CD14-positive monocyte (primary cell): ENCODE data around the gene LUC7L2. TPM values are rescaled to one million over a fixed set of nuclear protein-coding genes. Genes with fewer than 3 reads are reported as not detected.

Experiments used
- DNase-seq, 3 donors: peaks; one replicate each; pipeline ENCODE4 v3.0.0-alpha.2; 2011 to 2022
- H2AFZ ChIP-seq: 2 replicates; pipeline ENCODE4 v1.6.0; 2012; ENCODE audit warnings: mild to moderate bottlenecking, low read depth, low read length, inconsistent platforms; ENCODE audit not compliant: insufficient read depth, poor library complexity, severe bottlenecking
- H3K27ac ChIP-seq, 2 donors: 1 replicate in 1 of 2; 2 replicates in 1 of 2; pipeline ENCODE4 v1.5.1; 2012 to 2013; ENCODE audit warnings: low read length in 2 of 2, control low read depth in 1 of 2, inconsistent platforms in 1 of 2, low read depth in 1 of 2, mild to moderate bottlenecking in 1 of 2
- H3K27me3 ChIP-seq, 2 donors: one replicate each; pipeline versions ENCODE4 v1.6.0 to v1.6.1; 2011 to 2013; ENCODE audit warnings: low read length in 2 of 2; ENCODE audit not compliant: control insufficient read depth in 2 of 2, insufficient read depth in 2 of 2
- H3K36me3 ChIP-seq, 2 donors: replicated peaks in 1 of 2; 1 replicate in 1 of 2; 2 replicates in 1 of 2; pipeline versions ENCODE4 v1.5.1 to v1.6.1; 2012 to 2013; ENCODE audit warnings: low read length in 2 of 2, control low read depth in 1 of 2, inconsistent platforms in 1 of 2, mild to moderate bottlenecking in 1 of 2; ENCODE audit not compliant: insufficient read depth in 2 of 2, control insufficient read depth in 1 of 2
- H3K4me1 ChIP-seq, 2 donors: 1 replicate in 1 of 2; 2 replicates in 1 of 2; pipeline versions ENCODE4 v1.5.1 to v1.6.1; 2012 to 2013; ENCODE audit warnings: low read length in 2 of 2, control low read depth in 1 of 2, inconsistent platforms in 1 of 2, mild to moderate bottlenecking in 1 of 2, moderate library complexity in 1 of 2; ENCODE audit not compliant: insufficient read depth in 2 of 2, control insufficient read depth in 1 of 2
- H3K4me2 ChIP-seq: replicated peaks from 2 replicates; pipeline ENCODE3; 2012; ENCODE audit warnings: low read length, moderate library complexity, mild to moderate bottlenecking; ENCODE audit not compliant: poor library complexity, severe bottlenecking; ENCODE audit errors: extremely low read depth
- H3K4me3 ChIP-seq, 3 experiments: fragments of 200-600 bp in 1 of 3; sonication (generic) in 1 of 3; replicated peaks in 1 of 3; 1 replicate in 2 of 3; 2 replicates in 1 of 3; pipeline ENCODE4 v1.5.1; 2011 to 2013; ENCODE audit warnings: low read length in 3 of 3, mild to moderate bottlenecking in 3 of 3, control low read depth in 2 of 3, low read depth in 2 of 3, inconsistent platforms in 1 of 3, moderate library complexity in 1 of 3
- H3K79me2 ChIP-seq: 2 replicates; pipeline ENCODE4 v1.6.0; 2012; ENCODE audit warnings: mild to moderate bottlenecking, control low read depth, inconsistent platforms, low read length, moderate library complexity; ENCODE audit not compliant: insufficient read depth
- H3K9ac ChIP-seq: 2 replicates; pipeline ENCODE4 v1.6.0; 2017; ENCODE audit warnings: low read length, mild to moderate bottlenecking; ENCODE audit not compliant: insufficient read depth, poor library complexity, severe bottlenecking
- H3K9me3 ChIP-seq, 2 donors: replicated peaks in 1 of 2; 1 replicate in 1 of 2; 2 replicates in 1 of 2; pipeline versions ENCODE4 v1.5.1 to v1.6.1; 2012 to 2013; ENCODE audit warnings: low read length in 2 of 2, control low read depth in 1 of 2; ENCODE audit not compliant: control insufficient read depth in 1 of 2, insufficient read depth in 1 of 2
- H4K20me1 ChIP-seq: 2 replicates; pipeline ENCODE4 v1.6.0; 2012; ENCODE audit warnings: mild to moderate bottlenecking, low read length, control low read depth, moderate library complexity; ENCODE audit not compliant: insufficient read depth
- H3K27ac Mint-ChIP-seq, 7 donors: one replicate each; pipeline ENCODE4 v1.8.0; 2020; ENCODE audit warnings: mild to moderate bottlenecking in 7 of 7, mixed read lengths in 7 of 7, moderate library complexity in 6 of 7, inconsistent platforms in 2 of 7
- H3K27me3 Mint-ChIP-seq, 3 donors: one replicate each; pipeline ENCODE4 v1.8.0; 2021 to 2022; ENCODE audit warnings: low read depth in 3 of 3, mild to moderate bottlenecking in 3 of 3, mixed read lengths in 3 of 3, moderate library complexity in 3 of 3, inconsistent platforms in 1 of 3
- H3K36me3 Mint-ChIP-seq, 2 donors: one replicate each; pipeline ENCODE4 v1.8.0; 2020; ENCODE audit warnings: mixed read lengths in 2 of 2, inconsistent platforms in 1 of 2, mild to moderate bottlenecking in 1 of 2
- H3K4me1 Mint-ChIP-seq: one replicate; pipeline ENCODE4 v1.8.0; 2020; ENCODE audit warnings: mild to moderate bottlenecking, mixed read lengths
- H3K4me3 Mint-ChIP-seq, 2 donors: one replicate each; pipeline ENCODE4 v1.8.0; 2020; ENCODE audit warnings: mild to moderate bottlenecking in 2 of 2, mixed read lengths in 2 of 2, moderate library complexity in 1 of 2
- H3K9me3 Mint-ChIP-seq, 7 donors: one replicate each; pipeline ENCODE4 v1.8.0; 2020 to 2022; ENCODE audit warnings: mixed read lengths in 7 of 7, mild to moderate bottlenecking in 6 of 7, moderate library complexity in 6 of 7, inconsistent platforms in 2 of 7
- CTCF ChIP-seq: fragments of 200-600 bp; IDR thresholded peaks from one replicate; pipeline ENCODE4 v1.8.0; 2022; ENCODE audit warnings: antibody characterized with exemption, mild to moderate bottlenecking
- WGBS: methylation state at CpG from one replicate; pipeline ENCODE4 v1.1.5; 2013; ENCODE audit warnings: missing lambda C conversion rate; ENCODE audit not compliant: insufficient coverage; 5-methylcytosine and 5-hydroxymethylcytosine counted together
- intact Hi-C, 2 donors: fragments of 100-400 bp; cut with micrococcal nuclease; formaldehyde crosslinking; loops; one replicate each; pipeline versions ENCODE4 v1.15.0 to v1.15.1; 2023
- polyA plus RNA-seq, 3 donors: library from polyadenylated mRNA; depleted of rRNA in 1 of 3; unstranded in 2 of 3; stranded (reverse) in 1 of 3; fragments of 300-500 nt in 2 of 3; fragments of >200 nt in 1 of 3; fragmentation: Illumina TruSeq in 2 of 3; gene quantifications; 1 replicate in 2 of 3; 2 replicates in 1 of 3; pipeline ENCODE4 v1.2.3, GENCODE V29; 2012 to 2021

The LUC7L2 gene
- polyA plus RNA-seq, 3 donors, result 24.7 to 54.5 (median 26.8) TPM

- no peak overlapping the region for H3K9ac ChIP-seq
- no peak overlapping the region for H2AFZ ChIP-seq
- Mint-ChIP-seq H3K4me3 (no peak overlapping the region), H3K9me3 (no peaks in the 10 kb centered on the region), H3K27ac (peak overlapping the region in 2 of 7 donors; percentile 1 to 3), H3K4me1 (peaks cover 2% of the 10 kb centered on the region), H3K36me3 (peaks cover 67 to 81% of the 10 kb centered on the region in 2 donors), H3K27me3 (no peaks in the 10 kb centered on the region)
- peaks cover 64 to 89% of the 10 kb centered on the region in 2 donors for H3K36me3 ChIP-seq
- H3K4me2 ChIP-seq, result no peak overlapping the region
- TF ChIP-seq CTCF, result no peak
- 57% methylated on average over 3 of the region's 3 CpGs for whole genome bisulfite sequencing
- peaks cover 67% of the 10 kb centered on the region for H4K20me1 ChIP-seq
- H3K79me2 ChIP-seq, result peaks cover 87% of the 10 kb centered on the region
- H3K27ac ChIP-seq, result peak overlapping the region in 1 of 2 donors; percentile 29
- no peaks in the 10 kb centered on the region for H3K27me3 ChIP-seq
- no peak overlapping the region for H3K4me3 ChIP-seq
- no peak for DNase-seq
- intact Hi-C loops, result no loop called here
- no peaks in the 10 kb centered on the region for H3K4me1 ChIP-seq
- H3K9me3 ChIP-seq, result no peaks in the 10 kb centered on the region
These were observed 34.8 kb downstream of the LUC7L2 start for GRCh38 chr7:139394540-139394939.

GRCh38 chr7:139396323-139396951, 36.7 kb downstream of the LUC7L2 start:
- no peak overlapping the region for H2AFZ ChIP-seq
- H3K4me2 ChIP-seq, result no peak overlapping the region
- no peak overlapping the region for H3K27ac ChIP-seq
- H3K27me3 Mint-ChIP-seq, result no peaks in the 10 kb centered on the region
- intact Hi-C loops, result no loop called here
- H3K4me1 Mint-ChIP-seq, result peaks cover 2% of the 10 kb centered on the region
- DNase-seq, result no peak
- H3K9me3 Mint-ChIP-seq, result no peaks in the 10 kb centered on the region
- peaks cover 77 to 93% of the 10 kb centered on the region in 2 donors for H3K36me3 ChIP-seq
- H3K36me3 Mint-ChIP-seq, result peaks cover 69 to 83% of the 10 kb centered on the region in 2 donors
- H3K9me3 ChIP-seq, result no peaks in the 10 kb centered on the region
- no peak overlapping the region for H3K4me3 Mint-ChIP-seq
- H3K27ac Mint-ChIP-seq, result peak overlapping the region in 1 of 7 donors; percentile 12
- no peak overlapping the region for H3K4me3 ChIP-seq
- peaks cover 54% of the 10 kb centered on the region for H4K20me1 ChIP-seq
- H3K27me3 ChIP-seq, result no peaks in the 10 kb centered on the region
- peaks cover 72% of the 10 kb centered on the region for H3K79me2 ChIP-seq
- no peak for TF ChIP-seq CTCF
- no peak overlapping the region for H3K9ac ChIP-seq
- WGBS, result 100% methylated on average over 2 of the region's 3 CpGs
- H3K4me1 ChIP-seq, result no peaks in the 10 kb centered on the region
